ENCODE measurements around the gene PUM2. TPM values are rescaled to one million over a fixed set of nuclear protein-coding genes. Genes with fewer than 3 reads are reported as not detected.

Gene PUM2
- total RNA-seq, 3 donors from 2014 or later, result 93.5 to 155 (median 115) TPM

GRCh38 chr2:20352581-20353216 lies 2.1 kb upstream of the PUM2 start:
- H3K4me1 ChIP-seq (ENCODE audit: low read depth), result peaks cover 36% of the 10 kb centered on the region
- TF ChIP-seq CTCF (IDR thresholded peaks at IDR 0.05), result no peak

GRCh38 chr2:20352230-20352578 lies 1.6 kb upstream of the PUM2 start:
- DNase-seq (no peak), ATAC-seq (no peak)
- intact Hi-C loops (cut with DNase I, micrococcal nuclease), result no loop called here
- no peaks in the 10 kb centered on the region for H3K36me3 ChIP-seq (ENCODE audit: low read depth)
- H3K4me1 ChIP-seq (ENCODE audit: low read depth), result peaks cover 41% of the 10 kb centered on the region
- TF ChIP-seq CTCF (IDR thresholded peaks at IDR 0.05), result no peak
- no peak overlapping the region for H3K4me3 ChIP-seq
- no peaks in the 10 kb centered on the region for H3K9me3 ChIP-seq

More at GRCh38 chr2:20352581-20353216, 2.1 kb upstream of the PUM2 start:
- no peaks in the 10 kb centered on the region for H3K36me3 ChIP-seq (ENCODE audit: low read depth)
- no peaks in the 10 kb centered on the region for H3K9me3 ChIP-seq
- no peak for ATAC-seq
- no peak for DNase-seq
- H3K4me3 ChIP-seq, result no peak overlapping the region
- intact Hi-C loops (cut with DNase I, micrococcal nuclease), result no loop called here

GRCh38 chr2:20351555-20352229 lies 1.0 kb upstream of the PUM2 start:
- peak; percentile 28 for ATAC-seq
- Histone ChIP-seq H3K9me3 (no peaks in the 10 kb centered on the region), H3K36me3 (ENCODE audit: low read depth) (no peaks in the 10 kb centered on the region), H3K4me3 (no peak overlapping the region), H3K4me1 (ENCODE audit: low read depth) (peaks cover 46% of the 10 kb centered on the region)
- peak in 1 of 3 donors; percentile 58 for DNase-seq
- no peak for TF ChIP-seq CTCF (IDR thresholded peaks at IDR 0.05)
- intact Hi-C loops (cut with DNase I, micrococcal nuclease), result no loop called here

GRCh38 chr2:20350041-20350712 lies 467 bp downstream of the PUM2 start:
- intact Hi-C loops (cut with DNase I, micrococcal nuclease), result no loop called here
- no peak for TF ChIP-seq CTCF (IDR thresholded peaks at IDR 0.05)
- no peaks in the 10 kb centered on the region for H3K9me3 ChIP-seq
- peak; percentile 65 to 81 (median 79) for DNase-seq
- H3K36me3 ChIP-seq (ENCODE audit: low read depth), result no peaks in the 10 kb centered on the region
- ATAC-seq, result peak; percentile 61
- H3K4me3 ChIP-seq, result peak overlapping the region; percentile 84
- H3K4me1 ChIP-seq (ENCODE audit: low read depth), result peaks cover 49% of the 10 kb centered on the region

- no peak for TF ChIP-seq CTCF (IDR thresholded peaks at IDR 0.05)
- no peak for ATAC-seq
- peaks cover 49% of the 10 kb centered on the region for H3K4me1 ChIP-seq (ENCODE audit: low read depth)
These were observed 1.1 kb downstream of the PUM2 start for GRCh38 chr2:20349513-20349921.

More at GRCh38 chr2:20349513-20349921, 1.1 kb downstream of the PUM2 start:
- no peaks in the 10 kb centered on the region for H3K9me3 ChIP-seq
- H3K4me3 ChIP-seq, result peak overlapping the region; percentile 84
- H3K36me3 ChIP-seq (ENCODE audit: low read depth), result no peaks in the 10 kb centered on the region
- DNase-seq, result no peak
- intact Hi-C loops (cut with DNase I, micrococcal nuclease), result no loop called here
